HUES64 (cell line): Measurements from ENCODE around the gene FAM204A. TPM values are rescaled to one million over a fixed set of nuclear protein-coding genes. Genes with fewer than 3 reads are reported as not detected.

Experiments
- H3K27ac ChIP-seq: 2 replicates; pipeline ENCODE4 v1.7.0; 2013; ENCODE audit warnings: low read depth, low read length, inconsistent platforms
- H3K27me3 ChIP-seq: 2 replicates; pipeline ENCODE4 v1.6.1; 2013; ENCODE audit warnings: mild to moderate bottlenecking, low read length; ENCODE audit not compliant: insufficient read depth
- H3K36me3 ChIP-seq: 2 replicates; pipeline ENCODE4 v1.6.1; 2013; ENCODE audit warnings: mild to moderate bottlenecking, low read length; ENCODE audit not compliant: insufficient read depth
- H3K4me1 ChIP-seq: 2 replicates; pipeline ENCODE4 v1.6.1; 2013; ENCODE audit warnings: mild to moderate bottlenecking, low read length, moderate library complexity; ENCODE audit not compliant: insufficient read depth
- H3K4me3 ChIP-seq: 2 replicates; pipeline ENCODE4 v1.5.1; 2013; ENCODE audit warnings: mild to moderate bottlenecking, low read length, moderate library complexity
- H3K9ac ChIP-seq: 2 replicates; pipeline ENCODE4 v1.6.1; 2013; ENCODE audit warnings: mild to moderate bottlenecking, low read depth, low read length
- H3K9me3 ChIP-seq: 2 replicates; pipeline ENCODE4 v1.6.1; 2013; ENCODE audit warnings: low read depth, low read length; ENCODE audit not compliant: insufficient read depth
- WGBS: fragments of 150-250, 120-280 bp; methylation state at CpG from one replicate; pipeline ENCODE4 v1.1.7; 2013; ENCODE audit warnings: missing lambda C conversion rate; 5-methylcytosine and 5-hydroxymethylcytosine counted together
- polyA plus RNA-seq, 2 experiments: library from polyadenylated mRNA; stranded (reverse); fragments of 50-300 nt; gene quantifications; one replicate each; pipeline ENCODE4 v1.2.3, GENCODE V29; 2013

The FAM204A gene
- 27.5 TPM for polyA plus RNA-seq (2013, experiment 1 of 2)
- polyA plus RNA-seq (2013, experiment 2 of 2): 32.0 TPM

DNA sequence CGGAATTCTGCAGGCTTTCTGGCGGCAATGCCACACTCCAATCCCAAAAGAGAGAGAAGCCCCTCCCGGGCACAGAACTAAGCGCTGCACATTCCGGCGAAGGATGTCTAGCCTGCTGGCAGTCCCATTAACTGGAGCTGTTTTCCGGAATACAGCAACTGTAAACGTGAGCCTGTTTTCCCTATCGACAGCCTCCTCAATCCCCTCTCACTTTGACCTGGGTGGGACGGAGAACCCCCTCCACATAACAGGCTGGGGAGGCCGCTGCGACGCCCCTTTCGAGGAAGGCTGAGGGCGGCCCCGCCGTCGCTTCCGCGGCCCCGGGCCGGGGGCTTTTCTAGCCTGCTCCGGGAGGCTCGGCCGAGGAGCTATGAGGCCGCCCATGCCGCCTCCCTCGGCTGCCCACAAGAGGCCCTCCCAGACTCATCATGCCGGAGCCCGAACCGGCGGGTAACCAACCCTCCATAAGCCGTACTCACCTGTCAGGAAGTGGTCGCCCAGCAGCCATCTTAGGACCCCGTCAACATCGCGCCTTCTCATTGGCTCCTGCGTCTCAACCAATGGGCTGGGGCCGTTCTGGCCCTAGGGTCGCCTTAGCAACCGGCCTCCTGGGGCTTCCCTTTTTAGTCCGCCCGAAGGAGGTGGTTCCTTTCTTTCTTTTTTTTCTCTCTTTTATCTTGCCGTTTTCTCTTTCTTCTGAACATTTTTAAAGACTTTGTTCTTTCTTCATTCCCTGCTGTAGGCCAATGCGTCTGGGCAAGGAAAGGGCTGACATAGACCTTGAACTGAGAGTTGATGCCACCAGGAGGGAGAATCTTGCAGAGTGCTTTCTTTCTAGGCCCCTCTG, at the start of gene FAM204A:
TSS of gene FAM204A (minus strand) at position 534 of the 847 bp plus-strand sequence. CDS start 5,909 bp downstream, outside the sequence.
- Histone ChIP-seq H3K27ac (peak within 1 kb of the TSS; percentile 54; the same call in 1 of the 2 replicates), H3K27me3 (no peaks in the 10 kb centered on the region), H3K9me3 (no peaks in the 10 kb centered on the region), H3K9ac (peak within 1 kb of the TSS; percentile 75), H3K36me3 (peaks cover 9% of the 10 kb centered on the region; the same call in 1 of the 2 replicates), H3K4me1 (0 out of 2 replicates have a peak, but pooled peaks cover 6% of the 10 kb centered on the region), H3K4me3 (peak within 1 kb of the TSS; percentile 90)
- WGBS: under 1% methylated on average over 45 of the region's 45 CpGs

DNA sequence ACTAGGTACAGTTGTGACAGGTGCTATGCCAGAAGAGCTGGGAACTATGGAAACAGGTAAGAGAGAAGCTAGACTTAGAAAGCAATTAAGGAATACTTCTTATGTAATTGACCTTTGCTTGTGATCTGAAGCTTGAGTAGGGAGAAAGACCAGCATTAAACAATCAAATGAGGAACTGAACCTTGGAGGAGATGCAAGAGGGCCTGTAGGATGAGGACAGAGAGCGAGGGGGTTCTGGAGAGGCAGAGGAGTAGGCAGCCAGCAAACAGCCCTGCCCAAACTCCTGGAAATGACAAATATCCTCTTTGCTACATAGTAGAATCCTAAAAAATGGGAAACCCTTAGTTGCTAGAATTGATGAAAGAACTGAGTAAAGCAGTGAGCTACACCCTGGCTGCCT, 41.6 kb upstream of the FAM204A start:
- Histone ChIP-seq H3K4me3 (no peak overlapping the region), H3K27ac (no peak overlapping the region), H3K27me3 (no peaks in the 10 kb centered on the region), H3K9me3 (0 out of 2 replicates have a peak, but pooled peaks cover 1% of the 10 kb centered on the region), H3K9ac (no peak overlapping the region), H3K36me3 (no peaks in the 10 kb centered on the region), H3K4me1 (no peaks in the 10 kb centered on the region)
- WGBS: 75% methylated on average over 1 of the region's 1 CpG

DNA sequence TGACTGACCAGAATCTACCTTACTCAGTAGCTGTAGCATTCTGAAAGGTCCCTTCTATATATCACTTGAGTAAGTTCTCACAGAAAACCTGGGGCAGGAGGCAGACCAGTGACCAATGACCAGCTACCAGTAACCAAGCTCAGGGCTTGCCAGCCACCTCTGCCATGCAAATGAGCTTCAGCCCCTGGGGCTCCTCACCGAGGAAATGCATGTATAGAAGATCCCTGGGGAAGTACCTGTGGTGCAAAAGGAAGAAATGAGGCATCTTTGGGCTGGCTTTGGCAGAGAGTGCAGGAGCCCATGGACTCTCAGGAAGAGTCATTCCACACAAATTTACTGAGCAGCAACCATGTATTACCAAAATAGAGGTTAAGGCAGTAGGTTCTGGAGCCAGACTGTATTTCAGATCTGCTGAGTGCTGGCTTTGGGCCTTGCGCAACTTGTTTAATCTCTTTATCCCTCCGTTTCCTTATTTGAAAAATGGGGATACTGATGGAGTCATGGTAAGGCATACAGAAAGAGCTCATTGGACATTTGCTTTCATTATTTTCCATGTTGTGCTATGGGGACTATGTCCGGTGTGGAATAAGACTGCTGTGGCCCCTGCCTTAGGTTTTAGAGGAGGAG, 41.1 kb upstream of the FAM204A start:
- Histone ChIP-seq H3K27ac (no peak overlapping the region), H3K27me3 (no peaks in the 10 kb centered on the region), H3K9ac (no peak overlapping the region), H3K4me3 (no peak overlapping the region), H3K4me1 (no peaks in the 10 kb centered on the region), H3K9me3 (no peaks in the 10 kb centered on the region), H3K36me3 (no peaks in the 10 kb centered on the region)
- 77% methylated on average over 4 of the region's 4 CpGs for WGBS

DNA sequence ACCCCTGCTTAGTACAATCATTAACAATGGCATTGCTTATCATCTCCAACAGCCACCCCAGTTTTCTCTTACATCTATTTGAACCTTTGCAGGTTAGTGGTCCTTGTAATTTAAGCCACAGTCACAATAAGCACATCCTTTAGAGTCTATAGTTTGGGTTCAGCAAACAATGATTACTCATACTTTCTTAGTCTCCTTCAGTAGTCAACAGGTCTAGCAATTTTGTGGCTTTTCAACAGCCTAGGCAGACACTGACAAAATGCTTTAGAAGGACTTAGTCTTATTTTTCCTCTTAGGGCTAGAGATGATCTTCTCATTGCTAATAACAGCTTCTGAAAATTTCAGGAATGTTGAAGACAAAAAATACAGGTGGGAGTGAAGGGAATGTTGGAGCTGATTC, 32.3 kb upstream of the FAM204A start:
- no peak overlapping the region for H3K27ac ChIP-seq
- no peak overlapping the region for H3K9ac ChIP-seq
- H3K9me3 ChIP-seq: no peaks in the 10 kb centered on the region
- peaks cover 3% of the 10 kb centered on the region; the same call in 1 of the 2 replicates for H3K4me1 ChIP-seq
- H3K36me3 ChIP-seq: no peaks in the 10 kb centered on the region
- H3K4me3 ChIP-seq: no peak overlapping the region
- H3K27me3 ChIP-seq: no peaks in the 10 kb centered on the region

DNA sequence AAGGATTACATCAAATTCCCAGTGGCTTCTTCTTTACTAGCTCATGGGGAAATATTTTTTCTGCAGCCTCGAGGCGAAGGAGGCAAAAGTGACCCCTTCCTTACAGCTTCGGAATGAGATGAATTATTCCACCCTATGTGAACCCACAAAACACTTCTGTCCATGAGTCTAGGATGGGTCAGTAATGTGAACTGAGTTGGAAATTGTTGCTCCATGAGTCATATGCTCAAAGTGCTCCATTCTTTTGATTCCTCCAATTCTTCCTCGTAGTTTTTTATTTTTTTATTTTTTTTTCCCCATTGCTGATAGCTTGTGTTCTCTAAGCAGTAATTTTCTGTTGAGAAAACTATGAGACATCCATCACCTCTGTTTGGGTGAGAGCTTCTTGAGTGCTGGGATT, 31.7 kb upstream of the FAM204A start:
- Histone ChIP-seq H3K4me3 (no peak overlapping the region), H3K27ac (no peak overlapping the region), H3K27me3 (no peaks in the 10 kb centered on the region), H3K36me3 (no peaks in the 10 kb centered on the region), H3K9me3 (no peaks in the 10 kb centered on the region), H3K4me1 (peaks cover 3% of the 10 kb centered on the region; the same call in 1 of the 2 replicates), H3K9ac (no peak overlapping the region)
- WGBS: 80% methylated on average over 1 of the region's 4 CpGs

DNA sequence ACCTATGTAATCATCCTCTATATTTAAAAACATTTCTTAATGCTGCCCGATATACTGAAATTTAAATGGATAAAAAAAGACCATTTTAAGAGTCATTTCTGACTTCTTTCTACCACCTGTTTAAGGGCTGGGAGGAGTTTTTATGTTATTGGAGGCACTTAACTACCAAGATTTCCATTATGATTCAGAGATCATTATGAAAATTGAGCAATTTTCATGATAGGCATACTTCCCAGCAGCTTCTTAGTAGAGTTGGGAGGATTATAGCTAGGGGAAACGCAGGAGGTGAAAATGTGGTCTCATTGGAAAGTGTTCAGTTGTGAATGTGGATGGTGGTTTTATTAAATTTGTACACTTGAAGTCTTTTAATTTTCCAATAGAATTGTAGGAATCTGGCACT, 28.4 kb upstream of the FAM204A start:
- 91% methylated on average over 1 of the region's 2 CpGs for WGBS
- Histone ChIP-seq H3K9me3 (peaks cover 8% of the 10 kb centered on the region), H3K9ac (no peak overlapping the region), H3K27ac (no peak overlapping the region), H3K27me3 (no peaks in the 10 kb centered on the region), H3K4me1 (peaks cover 3% of the 10 kb centered on the region; the same call in 1 of the 2 replicates), H3K36me3 (no peaks in the 10 kb centered on the region), H3K4me3 (no peak overlapping the region)

DNA sequence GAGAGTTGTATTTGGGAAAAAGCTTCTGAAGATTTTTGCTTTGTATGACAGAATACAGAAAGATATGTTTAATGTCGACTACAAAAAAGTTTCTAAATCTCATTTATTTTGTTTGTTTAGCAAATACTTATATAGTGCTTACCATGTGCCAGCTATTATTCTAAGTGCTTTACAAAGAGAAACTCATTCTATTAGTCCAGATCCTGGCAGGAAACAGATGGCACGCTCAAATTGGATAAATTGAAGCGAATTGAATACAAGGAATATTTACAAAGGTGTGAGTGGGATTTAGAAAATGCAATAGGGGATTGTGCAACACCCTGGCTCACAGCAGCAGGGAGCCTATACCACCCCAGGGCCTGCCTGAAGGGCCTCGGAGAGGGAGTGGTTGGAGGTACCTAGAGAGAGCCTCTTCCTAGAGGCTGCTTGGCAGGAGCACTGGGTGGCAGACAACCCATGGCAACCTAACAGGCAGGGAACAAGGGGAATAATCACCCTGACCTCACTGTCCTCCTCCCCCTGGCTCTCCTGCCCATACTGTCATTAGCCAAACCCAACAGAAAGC, 27.6 kb upstream of the FAM204A start:
- Histone ChIP-seq H3K36me3 (no peaks in the 10 kb centered on the region), H3K27me3 (no peaks in the 10 kb centered on the region), H3K27ac (no peak overlapping the region), H3K4me1 (peaks cover 2% of the 10 kb centered on the region; the same call in 1 of the 2 replicates), H3K9me3 (peaks cover 12% of the 10 kb centered on the region), H3K9ac (no peak overlapping the region), H3K4me3 (no peak overlapping the region)
- WGBS: 93% methylated on average over 3 of the region's 4 CpGs

DNA sequence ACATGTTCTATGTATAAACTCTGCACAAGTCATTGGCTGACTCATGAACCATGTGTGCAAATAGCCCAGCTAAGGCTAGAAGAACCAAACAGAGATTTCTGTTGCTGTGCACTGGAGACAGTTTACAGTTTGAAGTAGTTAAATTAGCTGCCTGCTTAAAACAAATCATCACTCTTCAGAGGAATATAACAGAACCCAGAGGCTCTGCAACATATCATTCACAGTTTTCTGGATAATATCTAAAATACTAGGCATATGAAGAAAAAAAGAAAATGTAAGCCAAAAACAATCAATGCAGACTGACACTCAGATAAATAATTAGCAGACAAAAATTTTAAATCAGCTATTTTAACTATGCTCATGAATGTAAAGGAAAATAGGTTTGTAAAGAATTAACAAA, 23.6 kb upstream of the FAM204A start:
- Histone ChIP-seq H3K9ac (no peak overlapping the region), H3K4me3 (no peak overlapping the region), H3K27me3 (no peaks in the 10 kb centered on the region), H3K27ac (no peak overlapping the region), H3K9me3 (peaks cover 12% of the 10 kb centered on the region), H3K4me1 (no peaks in the 10 kb centered on the region), H3K36me3 (no peaks in the 10 kb centered on the region)

DNA sequence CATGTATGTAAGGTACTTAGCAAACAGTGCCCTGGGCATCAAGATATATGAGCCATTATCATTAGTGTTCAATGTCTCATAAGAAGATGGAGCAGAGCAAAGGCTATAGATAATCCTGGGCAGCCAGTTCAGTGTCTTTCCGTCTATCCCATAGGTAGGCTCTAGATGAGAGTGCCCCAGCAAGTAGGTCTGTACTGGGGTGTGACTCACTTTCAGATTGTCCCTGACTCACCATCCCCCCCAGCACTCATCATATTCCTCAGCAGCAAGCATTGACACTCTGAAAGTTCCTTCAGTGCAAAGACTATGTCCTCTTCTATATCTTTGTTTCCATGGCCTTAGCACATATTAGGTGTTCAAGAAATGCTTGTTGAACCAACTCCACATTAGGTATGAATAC, 20.0 kb upstream of the FAM204A start:
- Histone ChIP-seq H3K4me1 (no peaks in the 10 kb centered on the region), H3K9ac (no peak overlapping the region), H3K27ac (no peak overlapping the region), H3K36me3 (no peaks in the 10 kb centered on the region), H3K27me3 (no peaks in the 10 kb centered on the region), H3K4me3 (no peak overlapping the region), H3K9me3 (peaks cover 12% of the 10 kb centered on the region)
- WGBS: 94% methylated on average over 1 of the region's 1 CpG

DNA sequence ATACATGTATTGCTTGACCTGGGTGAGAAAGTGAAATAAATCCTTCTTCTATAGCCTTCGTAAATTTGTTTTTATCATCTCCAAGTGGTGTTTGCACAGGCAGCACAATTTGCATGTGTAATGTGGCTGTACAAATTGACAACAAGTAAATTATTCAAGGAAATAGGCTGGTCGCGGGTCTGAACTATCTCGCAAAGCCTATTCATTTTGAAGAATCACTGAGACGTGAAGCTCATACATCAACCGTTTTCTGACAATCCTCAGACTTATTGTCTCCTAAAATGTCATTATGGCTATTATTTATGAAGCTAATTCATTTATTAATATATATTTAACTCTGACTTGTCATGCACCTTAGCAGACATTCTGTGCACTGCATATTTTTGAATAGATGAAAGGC, 16.2 kb upstream of the FAM204A start:
- H3K9me3 ChIP-seq: no peaks in the 10 kb centered on the region
- 91% methylated on average over 6 of the region's 6 CpGs for WGBS

DNA sequence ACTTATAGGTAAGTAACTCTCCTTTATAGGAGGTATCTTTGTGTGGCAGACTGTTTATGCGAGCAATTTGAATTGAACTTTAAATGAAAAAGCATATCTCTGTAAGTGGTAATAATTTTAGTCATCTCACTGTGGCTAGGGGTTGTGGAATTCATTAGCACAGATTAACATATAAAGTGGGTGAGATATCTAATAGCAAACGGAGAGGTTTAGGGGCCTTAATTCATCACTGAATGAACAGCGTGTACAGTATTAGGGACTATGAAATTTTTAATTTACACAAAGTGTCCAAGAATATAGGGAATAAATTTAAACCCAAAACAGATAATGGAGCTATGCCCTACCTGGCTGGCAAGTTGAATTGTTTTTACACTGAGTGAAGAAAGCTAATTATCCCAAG, 15.7 kb upstream of the FAM204A start:
- Histone ChIP-seq H3K9ac (no peak overlapping the region), H3K36me3 (no peaks in the 10 kb centered on the region), H3K4me3 (no peak overlapping the region), H3K27me3 (no peaks in the 10 kb centered on the region), H3K27ac (no peak overlapping the region), H3K9me3 (no peaks in the 10 kb centered on the region), H3K4me1 (no peaks in the 10 kb centered on the region)
- WGBS: 89% methylated on average over 2 of the region's 3 CpGs

More for the DNA sequence above, 16.2 kb upstream of the FAM204A start:
- Histone ChIP-seq H3K9ac (no peak overlapping the region), H3K36me3 (no peaks in the 10 kb centered on the region), H3K4me1 (no peaks in the 10 kb centered on the region), H3K27me3 (no peaks in the 10 kb centered on the region), H3K4me3 (no peak overlapping the region), H3K27ac (no peak overlapping the region)
